Hematopoietic multipotent progenitor cell treated with erythropoietin and hydrocortisone succinate and interleukin-3 and kit ligand, for 6 days (in vitro differentiated cells): ENCODE data around the gene SLC31A1.

ENCODE experiments used
- DNase-seq: peaks from one replicate; pipeline ENCODE4 v3.0.0-alpha.2; 2015

SLC31A1 gene

DNA sequence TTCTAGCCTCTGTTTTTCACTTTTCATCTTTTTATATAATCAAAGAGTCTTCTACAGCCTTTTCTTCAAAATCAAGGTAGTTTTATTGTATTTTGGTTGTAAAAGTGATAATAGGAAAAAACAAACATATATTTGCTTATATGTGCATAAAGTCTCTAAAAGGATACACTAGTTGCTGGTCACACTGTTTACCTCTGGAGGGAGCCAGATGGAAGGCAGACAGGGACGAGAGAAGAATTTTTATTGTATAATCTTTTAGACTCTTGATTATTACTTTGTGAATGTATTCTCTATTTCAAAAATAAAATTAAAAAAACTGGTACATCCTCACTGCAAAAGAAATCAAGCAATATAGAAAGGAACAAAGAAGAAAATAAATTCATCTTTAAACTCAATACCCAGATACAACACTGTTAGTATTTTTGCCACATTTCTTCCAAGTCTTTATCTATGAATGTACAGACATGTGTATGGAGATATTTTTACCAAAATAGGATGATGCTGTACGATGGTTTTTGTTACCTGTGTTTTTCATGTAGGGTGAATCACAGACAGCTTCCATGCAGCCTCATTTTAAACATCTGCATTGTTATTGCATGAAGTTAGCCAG lies 88.0 kb downstream of the SLC31A1 start:
- DNase-seq: peak; percentile 82

DNA sequence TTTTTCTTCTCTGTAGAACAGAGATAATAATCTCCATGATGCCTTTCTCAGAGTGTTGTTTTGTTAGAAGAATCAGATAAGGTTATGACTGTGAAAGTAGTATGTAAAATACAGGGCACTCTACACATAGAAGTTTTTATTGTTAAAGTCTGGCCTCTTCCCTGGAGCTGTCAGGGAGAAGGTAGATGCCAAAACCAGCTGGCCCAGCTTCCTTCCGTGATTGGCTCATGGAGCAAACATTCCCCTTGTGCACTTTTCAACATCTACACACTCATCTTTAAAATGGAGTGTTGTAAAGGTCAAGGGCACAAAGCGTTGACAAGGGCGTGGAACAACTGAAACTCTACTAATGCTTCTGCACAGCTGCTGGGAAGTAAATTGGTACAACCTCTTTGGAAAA lies 89.2 kb downstream of the SLC31A1 start:
- DNase-seq: no peak

DNA sequence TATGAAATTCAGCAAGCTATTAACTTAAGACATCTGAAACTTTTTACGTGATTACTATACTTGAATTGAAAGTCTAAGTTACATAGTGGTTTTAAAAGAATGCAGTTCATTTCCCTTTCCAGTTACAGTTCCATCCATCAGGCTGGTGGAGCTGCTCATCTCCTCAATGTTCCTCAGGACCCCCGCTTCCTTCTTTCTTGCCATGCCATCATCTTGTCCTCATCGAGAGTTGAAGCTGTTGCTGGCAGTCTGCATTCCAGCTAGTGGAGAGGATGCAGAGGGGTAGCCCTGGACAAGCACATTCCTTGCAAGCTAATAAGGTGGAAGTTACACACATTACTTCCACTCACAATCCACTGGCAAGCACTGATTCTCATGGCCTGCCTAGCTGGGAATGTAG lies 90.6 kb downstream of the SLC31A1 start:
- DNase-seq: no peak

DNA sequence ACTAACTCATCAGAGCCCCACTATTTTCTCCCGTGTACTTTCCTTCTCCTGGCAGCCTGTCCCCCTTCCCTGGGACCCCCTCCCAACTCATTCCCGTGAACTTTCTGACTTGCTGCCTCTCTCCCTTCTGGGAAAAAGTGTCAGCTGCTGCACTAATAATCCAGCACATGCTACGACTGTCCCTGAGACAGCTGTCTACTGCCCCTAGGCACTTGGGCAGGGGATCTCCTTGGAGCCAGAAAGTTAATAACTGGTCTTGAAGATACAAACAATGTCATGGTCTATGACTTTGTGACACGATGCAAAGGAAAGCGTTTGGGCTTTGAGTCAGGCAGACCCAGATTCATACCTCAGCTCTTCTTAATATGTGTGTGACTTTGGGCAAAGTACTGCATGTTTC lies 91.9 kb downstream of the SLC31A1 start:
- no peak for DNase-seq
